ENCODE measurements around the gene PTPRK.

The PTPRK gene

GRCh38 chr6:128174724-128175123 lies 345.7 kb downstream of the PTPRK start:
- H3K9ac ChIP-seq (ENCODE audit: low read length): no peak overlapping the region
- no peak overlapping the region for H4K8ac ChIP-seq (ENCODE audit: low read depth, low read length)
- no peak overlapping the region for H2AK5ac ChIP-seq (ENCODE audit: low read length)
- H3K4me2 ChIP-seq (ENCODE audit: low read length): no peak overlapping the region
- DNase-seq: no peak
- H3K79me2 ChIP-seq (ENCODE audit: control insufficient read depth, insufficient read depth, low read length, poor library complexity): no peaks in the 10 kb centered on the region
- H2BK12ac ChIP-seq (ENCODE audit: low read length): no peak overlapping the region
- H2BK5ac ChIP-seq (ENCODE audit: low read depth, low read length, poor library complexity): no peak overlapping the region
- no peaks in the 10 kb centered on the region for H3K4me1 ChIP-seq (ENCODE audit: control insufficient read depth in 1 of 2, insufficient read depth in 2 of 2, low read length in 2 of 2)
- no peaks in the 10 kb centered on the region for H3K79me1 ChIP-seq (ENCODE audit: low read length)
- no peak overlapping the region for H3K4ac ChIP-seq (ENCODE audit: low read depth, low read length)
- H3K23ac ChIP-seq (ENCODE audit: low read length): no peak overlapping the region
- no peak overlapping the region for H2BK120ac ChIP-seq (ENCODE audit: insufficient read depth, low read length, poor library complexity)
- H3K9me3 ChIP-seq (ENCODE audit: insufficient read depth, low read depth, low read length): no peaks in the 10 kb centered on the region
- H3K18ac ChIP-seq (ENCODE audit: low read length): no peak overlapping the region
- H3K27me3 ChIP-seq (ENCODE audit: insufficient read depth, low read length): no peaks in the 10 kb centered on the region
- no peak overlapping the region for H2AFZ ChIP-seq (ENCODE audit: insufficient read depth, low read length, poor library complexity)
- no peak overlapping the region for H4K91ac ChIP-seq (ENCODE audit: low read depth, low read length)
- no peak overlapping the region for H3K14ac ChIP-seq (ENCODE audit: low read length)
- no peak overlapping the region for H4K12ac ChIP-seq (ENCODE audit: low read depth, low read length)
- no peak overlapping the region for H3K4me3 ChIP-seq (ENCODE audit: low read depth, low read length)
- no peaks in the 10 kb centered on the region for H3K36me3 ChIP-seq (ENCODE audit: control insufficient read depth in 1 of 2, insufficient read depth in 2 of 2, low read length in 2 of 2)
- no peak overlapping the region for H3K27ac ChIP-seq (ENCODE audit: low read depth, low read length)

DNA sequence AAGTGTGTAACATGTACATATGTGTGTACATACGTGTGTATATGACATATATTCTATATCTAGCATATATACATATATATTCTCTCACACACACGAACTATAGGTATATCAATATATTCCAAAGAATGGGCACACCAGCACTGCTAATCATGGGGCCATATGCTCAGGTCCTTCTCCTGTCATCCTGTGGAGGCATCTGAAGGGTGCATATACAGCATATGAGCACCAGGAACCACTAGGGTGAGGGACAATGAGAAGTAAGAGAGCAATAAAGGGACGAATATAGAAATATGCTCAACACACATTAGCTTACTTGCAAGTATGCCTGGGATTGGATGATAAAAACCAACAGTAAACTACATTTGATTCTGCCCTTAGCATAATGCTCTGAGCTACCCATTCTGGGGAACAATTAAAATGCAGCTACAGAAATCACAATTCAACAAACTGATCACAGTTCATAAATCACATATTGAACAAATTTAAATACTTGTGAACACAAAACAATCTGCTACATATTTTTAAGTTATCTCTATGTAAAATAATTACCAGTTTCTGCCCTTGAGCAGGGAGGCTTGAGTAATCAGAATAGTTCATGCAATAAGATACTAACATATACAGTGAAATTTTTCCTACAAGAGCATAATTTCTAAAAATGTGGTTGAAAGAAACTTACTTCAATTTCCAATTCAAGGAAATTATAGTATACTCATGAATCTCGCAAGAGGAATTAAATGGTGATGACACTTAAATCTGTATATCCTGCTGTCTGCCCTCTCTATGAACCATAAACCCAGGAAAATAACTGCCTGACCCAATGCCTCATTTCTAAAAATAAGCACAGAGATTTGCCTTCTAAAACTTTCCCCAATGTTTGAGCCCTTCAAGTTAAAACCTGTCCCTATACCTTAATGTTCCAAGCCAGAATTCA lies 347.4 kb downstream of the PTPRK start:
- Histone ChIP-seq H4K8ac (ENCODE audit: low read depth, low read length) (no peak overlapping the region), H3K9me3 (ENCODE audit: insufficient read depth, low read depth, low read length) (no peaks in the 10 kb centered on the region), H3K18ac (ENCODE audit: low read length) (no peak overlapping the region), H2BK120ac (ENCODE audit: insufficient read depth, low read length, poor library complexity) (no peak overlapping the region), H3K27ac (ENCODE audit: low read depth, low read length) (no peak overlapping the region), H3K4me3 (ENCODE audit: low read depth, low read length) (no peak overlapping the region), H3K4ac (ENCODE audit: low read depth, low read length) (no peak overlapping the region), H3K4me1 (ENCODE audit: control insufficient read depth in 1 of 2, insufficient read depth in 2 of 2, low read length in 2 of 2) (no peaks in the 10 kb centered on the region), H3K23ac (ENCODE audit: low read length) (no peak overlapping the region), H3K27me3 (ENCODE audit: insufficient read depth, low read length) (no peaks in the 10 kb centered on the region), H3K4me2 (ENCODE audit: low read length) (no peak overlapping the region), H3K79me1 (ENCODE audit: low read length) (no peaks in the 10 kb centered on the region), H3K79me2 (ENCODE audit: control insufficient read depth, insufficient read depth, low read length, poor library complexity) (no peaks in the 10 kb centered on the region), H3K36me3 (ENCODE audit: control insufficient read depth in 1 of 2, insufficient read depth in 2 of 2, low read length in 2 of 2) (no peaks in the 10 kb centered on the region), H2AK5ac (ENCODE audit: low read length) (no peak overlapping the region), H4K12ac (ENCODE audit: low read depth, low read length) (no peak overlapping the region), H3K14ac (ENCODE audit: low read length) (no peak overlapping the region), H2BK5ac (ENCODE audit: low read depth, low read length, poor library complexity) (no peak overlapping the region), H2BK12ac (ENCODE audit: low read length) (no peak overlapping the region), H2AFZ (ENCODE audit: insufficient read depth, low read length, poor library complexity) (no peak overlapping the region), H3K9ac (ENCODE audit: low read length) (no peak overlapping the region), H4K91ac (ENCODE audit: low read depth, low read length) (no peak overlapping the region)
- no peak for DNase-seq
- WGBS (ENCODE audit: extremely low coverage, insufficient coverage, insufficient read length): no CpG with 5 or more reads among the region's 4 CpGs

- no peak overlapping the region for H3K14ac ChIP-seq (ENCODE audit: low read length)
- H2AFZ ChIP-seq (ENCODE audit: insufficient read depth, low read length, poor library complexity): no peak overlapping the region
- no peaks in the 10 kb centered on the region for H3K79me1 ChIP-seq (ENCODE audit: low read length)
- H3K4me2 ChIP-seq (ENCODE audit: low read length): no peak overlapping the region
- H2AK5ac ChIP-seq (ENCODE audit: low read length): no peak overlapping the region
- no peak for DNase-seq
- no peaks in the 10 kb centered on the region for H3K79me2 ChIP-seq (ENCODE audit: control insufficient read depth, insufficient read depth, low read length, poor library complexity)
- no peaks in the 10 kb centered on the region for H3K27me3 ChIP-seq (ENCODE audit: insufficient read depth, low read length)
- no peak overlapping the region for H4K8ac ChIP-seq (ENCODE audit: low read depth, low read length)
- no peak overlapping the region for H2BK120ac ChIP-seq (ENCODE audit: insufficient read depth, low read length, poor library complexity)
- H3K18ac ChIP-seq (ENCODE audit: low read length): no peak overlapping the region
- no peaks in the 10 kb centered on the region for H3K4me1 ChIP-seq (ENCODE audit: control insufficient read depth in 1 of 2, insufficient read depth in 2 of 2, low read length in 2 of 2)
- H3K23ac ChIP-seq (ENCODE audit: low read length): no peak overlapping the region
- no peak overlapping the region for H3K4me3 ChIP-seq (ENCODE audit: low read depth, low read length)
- H4K91ac ChIP-seq (ENCODE audit: low read depth, low read length): no peak overlapping the region
- no peak overlapping the region for H3K4ac ChIP-seq (ENCODE audit: low read depth, low read length)
- no peak overlapping the region for H4K12ac ChIP-seq (ENCODE audit: low read depth, low read length)
- no peak overlapping the region for H3K27ac ChIP-seq (ENCODE audit: low read depth, low read length)
- H2BK5ac ChIP-seq (ENCODE audit: low read depth, low read length, poor library complexity): no peak overlapping the region
- H2BK12ac ChIP-seq (ENCODE audit: low read length): no peak overlapping the region
- no peak overlapping the region for H3K9ac ChIP-seq (ENCODE audit: low read length)
- no peaks in the 10 kb centered on the region for H3K9me3 ChIP-seq (ENCODE audit: insufficient read depth, low read depth, low read length)
- H3K36me3 ChIP-seq (ENCODE audit: control insufficient read depth in 1 of 2, insufficient read depth in 2 of 2, low read length in 2 of 2): no peaks in the 10 kb centered on the region
Measured at GRCh38 chr6:128172081-128172480, 348.3 kb downstream of the PTPRK start.

GRCh38 chr6:128171182-128171581 lies 349.2 kb downstream of the PTPRK start:
- Histone ChIP-seq H3K23ac (ENCODE audit: low read length) (no peak overlapping the region), H3K18ac (ENCODE audit: low read length) (no peak overlapping the region), H3K4me1 (ENCODE audit: control insufficient read depth in 1 of 2, insufficient read depth in 2 of 2, low read length in 2 of 2) (no peaks in the 10 kb centered on the region), H3K27me3 (ENCODE audit: insufficient read depth, low read length) (no peaks in the 10 kb centered on the region), H3K79me2 (ENCODE audit: control insufficient read depth, insufficient read depth, low read length, poor library complexity) (no peaks in the 10 kb centered on the region), H3K4me3 (ENCODE audit: low read depth, low read length) (no peak overlapping the region), H3K36me3 (ENCODE audit: control insufficient read depth in 1 of 2, insufficient read depth in 2 of 2, low read length in 2 of 2) (no peaks in the 10 kb centered on the region), H3K9ac (ENCODE audit: low read length) (no peak overlapping the region), H3K14ac (ENCODE audit: low read length) (no peak overlapping the region), H2AK5ac (ENCODE audit: low read length) (no peak overlapping the region), H4K8ac (ENCODE audit: low read depth, low read length) (no peak overlapping the region), H3K4me2 (ENCODE audit: low read length) (no peak overlapping the region), H4K12ac (ENCODE audit: low read depth, low read length) (no peak overlapping the region), H2BK5ac (ENCODE audit: low read depth, low read length, poor library complexity) (no peak overlapping the region), H2BK120ac (ENCODE audit: insufficient read depth, low read length, poor library complexity) (no peak overlapping the region), H3K79me1 (ENCODE audit: low read length) (no peaks in the 10 kb centered on the region), H3K9me3 (ENCODE audit: insufficient read depth, low read depth, low read length) (no peaks in the 10 kb centered on the region), H4K91ac (ENCODE audit: low read depth, low read length) (no peak overlapping the region), H3K4ac (ENCODE audit: low read depth, low read length) (no peak overlapping the region), H2AFZ (ENCODE audit: insufficient read depth, low read length, poor library complexity) (no peak overlapping the region), H3K27ac (ENCODE audit: low read depth, low read length) (no peak overlapping the region), H2BK12ac (ENCODE audit: low read length) (no peak overlapping the region)
- WGBS (ENCODE audit: extremely low coverage, insufficient coverage, insufficient read length): no CpG with 5 or more reads among the region's 4 CpGs
- DNase-seq: no peak
